T-helper 2 cell (primary cell): Measurements from ENCODE around the gene TBX5.

Source experiments
- DNase-seq, 5 experiments: peaks; one replicate each; pipeline versions ENCODE4 v3.0.0 to v3.0.0-alpha.2; 2012 to 2022

TBX5 gene

GRCh38 chr12:114404926-114405518 lies 922 bp downstream of the TBX5 start:
- DNase-seq = no peak

- no peak for DNase-seq
Observed at GRCh38 chr12:114404083-114404925, 1.6 kb downstream of the TBX5 start.

GRCh38 chr12:114403690-114404066 lies 2.3 kb downstream of the TBX5 start:
- DNase-seq = no peak

GRCh38 chr12:114403011-114403689 lies 2.8 kb downstream of the TBX5 start:
- peak in 1 of 5 experiments; percentile 23 for DNase-seq

- no peak for DNase-seq
Observed at GRCh38 chr12:114402084-114402717, 3.7 kb downstream of the TBX5 start.

GRCh38 chr12:114401328-114402083 lies 4.4 kb downstream of the TBX5 start:
- DNase-seq = no peak

- DNase-seq = no peak
Observed at GRCh38 chr12:114400925-114401324, 5.0 kb downstream of the TBX5 start.

GRCh38 chr12:114400361-114400811 lies 5.6 kb downstream of the TBX5 start:
- DNase-seq = no peak

- DNase-seq = no peak
Observed at GRCh38 chr12:114399664-114400211, 6.2 kb downstream of the TBX5 start.

GRCh38 chr12:114397978-114398881 lies 7.7 kb downstream of the TBX5 start:
- no peak for DNase-seq

GRCh38 chr12:114396869-114397719 lies 8.8 kb downstream of the TBX5 start:
- no peak for DNase-seq

GRCh38 chr12:114396153-114396868 lies 9.6 kb downstream of the TBX5 start:
- DNase-seq = no peak

GRCh38 chr12:114395755-114396152 lies 10.2 kb downstream of the TBX5 start:
- DNase-seq = no peak

- DNase-seq = no peak
Observed at GRCh38 chr12:114395233-114395632, 10.7 kb downstream of the TBX5 start.

- DNase-seq = no peak
Observed at GRCh38 chr12:114393569-114393968, 12.4 kb downstream of the TBX5 start.

- DNase-seq = no peak
Observed at GRCh38 chr12:114392909-114393308, 13.0 kb downstream of the TBX5 start.

- DNase-seq = no peak
Observed at GRCh38 chr12:114391088-114391487, 14.9 kb downstream of the TBX5 start.

- DNase-seq = no peak
Observed at GRCh38 chr12:114384739-114385138, 21.2 kb downstream of the TBX5 start.

- DNase-seq = no peak
Observed at GRCh38 chr12:114381177-114381576, 24.8 kb downstream of the TBX5 start.
